ELR (cell line): ENCODE data around the gene CHRD.
A peak's percentile ranks its signal among the peaks of the same experiment; 100 is the strongest.

ENCODE experiments used
- DNase-seq: peaks from one replicate; pipeline ENCODE4 v3.0.0-alpha.2; 2015; ENCODE audit warnings: low read depth

CHRD gene

GRCh38 chr3:184360929-184361531 is 18.8 kb upstream of the CHRD start:
- no peak for DNase-seq

DNA sequence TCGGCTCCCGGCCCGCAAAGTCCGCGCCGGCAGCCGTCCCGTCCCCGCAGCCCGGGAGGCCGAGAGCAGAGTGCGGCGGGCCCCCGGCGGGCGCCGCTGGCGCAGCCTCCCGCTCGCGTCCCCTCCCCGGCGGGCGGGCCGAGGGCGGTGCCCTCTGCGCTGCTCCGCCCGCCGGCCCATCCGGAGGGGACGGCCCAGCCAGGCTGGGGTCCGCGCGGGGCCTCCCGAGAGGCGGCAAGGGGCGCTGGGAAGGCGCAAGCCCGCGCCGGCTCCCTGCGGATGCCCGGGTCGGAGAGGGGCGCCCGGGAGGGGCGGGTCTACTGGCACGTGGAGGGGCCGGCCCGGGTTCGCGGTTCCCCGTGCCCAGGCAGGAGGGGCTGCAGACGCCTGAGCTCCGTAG is 18.3 kb upstream of the CHRD start, which contains the start of the genes CLCN2 and POLR2H:
TSS of gene CLCN2 (minus strand) at position 74 of the 400 bp plus-strand sequence. CDS start 126 bp downstream, outside the sequence.
TSS of gene POLR2H (plus strand) at position 179 of the 400 bp plus-strand sequence. CDS start 1,783 bp downstream, outside the sequence.
- DNase-seq = peak; percentile 65

GRCh38 chr3:184361932-184362667 is 17.8 kb upstream of the CHRD start:
- peak; percentile 72 for DNase-seq

DNA sequence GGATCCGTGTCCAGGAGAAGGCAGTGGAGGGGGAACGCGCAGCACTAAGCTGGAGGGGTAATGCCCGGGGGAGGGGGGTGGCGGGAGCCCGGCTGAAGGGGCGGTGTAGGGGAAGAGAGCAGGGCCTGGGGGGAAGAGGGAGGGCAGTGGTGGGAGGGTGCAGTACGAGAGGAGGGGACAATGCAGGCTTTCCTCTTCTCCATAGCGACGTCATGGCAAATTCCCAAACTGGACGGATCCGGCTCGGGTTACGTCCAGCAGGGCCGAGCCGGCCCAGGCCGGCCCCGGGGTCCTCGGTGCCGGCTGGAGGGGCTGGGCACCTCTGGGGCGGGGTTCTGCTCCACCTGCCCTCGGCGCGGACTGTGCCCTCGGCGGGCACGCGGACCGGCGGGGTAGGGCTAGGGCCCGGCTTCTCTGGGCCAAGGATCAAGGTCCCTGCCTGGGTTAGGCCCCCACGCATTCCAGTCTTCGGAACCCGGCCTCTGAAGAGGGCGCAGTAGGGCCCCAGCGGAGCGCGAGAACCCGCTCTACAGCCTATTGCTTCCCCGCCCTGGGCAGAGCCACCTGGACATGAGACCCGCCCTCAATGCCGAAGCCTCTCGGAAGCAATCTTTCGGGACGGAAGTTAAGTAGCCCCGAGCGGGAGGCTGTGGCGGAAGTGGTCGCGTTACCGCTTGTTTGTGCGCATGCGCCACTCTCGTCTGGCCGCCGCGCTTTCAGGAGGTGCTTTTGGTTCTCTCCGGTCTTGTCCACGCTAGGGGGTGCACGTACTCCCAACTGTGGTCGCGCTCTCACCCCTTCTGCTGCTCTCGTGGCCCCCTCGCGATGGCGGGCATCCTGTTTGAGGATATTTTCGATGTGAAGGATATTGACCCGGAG is 16.9 kb upstream of the CHRD start:
- peak; percentile 99 for DNase-seq

DNA sequence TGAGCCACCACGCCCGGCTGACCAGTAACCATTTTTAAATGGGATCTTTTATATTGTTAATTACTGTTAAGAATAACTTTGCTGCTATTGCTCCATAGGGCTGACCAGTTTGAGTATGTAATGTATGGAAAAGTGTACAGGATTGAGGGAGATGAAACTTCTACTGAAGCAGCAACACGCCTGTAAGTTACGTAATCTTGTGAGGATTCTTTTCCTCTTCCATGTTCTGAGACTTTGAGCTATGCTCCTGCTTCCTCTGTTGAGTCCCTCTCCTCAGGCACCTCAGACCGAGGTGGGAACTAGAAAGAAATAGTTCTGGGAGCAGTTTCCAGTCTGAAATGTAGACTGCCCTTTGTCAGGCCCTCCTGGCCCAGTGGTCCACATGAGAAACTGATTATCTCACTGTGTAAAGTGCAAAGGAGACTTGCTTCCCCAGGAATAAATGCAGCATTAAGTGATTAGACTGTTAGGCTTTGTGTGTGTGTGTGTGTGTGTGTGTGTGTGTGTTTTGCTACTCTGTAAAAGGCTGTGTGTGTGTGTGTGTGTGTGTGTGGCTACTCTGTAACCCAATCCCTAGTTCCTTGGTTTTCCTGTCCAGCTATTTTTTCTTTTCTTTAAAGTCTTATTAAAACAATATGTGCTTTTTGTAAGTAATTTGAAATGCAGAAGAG is 13.1 kb upstream of the CHRD start:
- DNase-seq = no peak

DNA sequence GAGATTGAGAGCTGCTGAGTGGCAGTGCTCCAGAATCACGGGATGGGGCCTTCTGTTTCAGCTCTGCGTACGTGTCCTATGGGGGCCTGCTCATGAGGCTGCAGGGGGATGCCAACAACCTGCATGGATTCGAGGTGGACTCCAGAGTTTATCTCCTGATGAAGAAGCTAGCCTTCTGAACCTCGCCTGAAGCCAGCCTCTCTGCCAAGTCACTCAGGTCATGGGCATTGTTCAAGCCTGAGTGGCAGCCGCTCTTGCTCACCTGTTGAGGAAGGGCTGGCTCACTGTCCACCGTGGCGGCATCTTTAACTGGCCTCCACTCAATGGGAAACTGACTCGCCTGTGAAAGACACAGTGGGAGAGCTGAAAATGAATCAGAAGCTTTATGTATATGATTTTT is 11.7 kb upstream of the CHRD start:
- DNase-seq = no peak

DNA sequence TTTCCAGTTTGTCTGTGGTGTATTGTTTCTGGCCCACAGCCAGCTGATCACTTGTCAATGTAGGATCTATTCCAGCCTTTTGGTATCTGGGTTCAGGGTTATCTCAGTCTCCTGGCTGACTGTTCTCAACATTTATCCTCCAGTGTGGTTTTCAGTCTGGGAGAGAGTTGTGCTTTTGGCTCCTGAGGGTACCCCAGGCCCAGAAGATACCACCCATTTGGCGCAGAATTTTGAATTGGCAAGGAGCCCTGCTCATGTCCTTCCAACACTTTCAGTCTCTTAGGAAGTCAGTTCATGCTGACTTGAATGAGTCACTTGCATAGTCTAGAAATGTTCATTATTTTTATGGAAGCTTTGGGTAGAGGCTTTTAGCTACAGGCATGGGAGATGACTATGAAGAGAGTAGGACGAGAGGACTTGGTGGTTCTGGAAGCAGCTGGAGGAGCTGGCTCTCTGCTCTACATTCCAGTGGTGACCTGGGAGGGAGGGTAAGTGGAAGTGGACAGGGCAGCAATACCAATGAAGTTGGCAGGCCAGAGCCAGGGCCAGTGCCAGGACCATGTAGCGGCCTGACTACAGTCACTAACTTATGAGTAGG is 11.2 kb upstream of the CHRD start:
- peak; percentile 34 for DNase-seq

GRCh38 chr3:184371570-184372018 is 8.3 kb upstream of the CHRD start:
- DNase-seq = peak; percentile 89

GRCh38 chr3:184372296-184372821 is 7.5 kb upstream of the CHRD start:
- no peak for DNase-seq

- DNase-seq = no peak
Observed at GRCh38 chr3:184372911-184373310, 6.9 kb upstream of the CHRD start.

GRCh38 chr3:184373422-184373821 is 6.4 kb upstream of the CHRD start:
- peak; percentile 28 for DNase-seq

DNA sequence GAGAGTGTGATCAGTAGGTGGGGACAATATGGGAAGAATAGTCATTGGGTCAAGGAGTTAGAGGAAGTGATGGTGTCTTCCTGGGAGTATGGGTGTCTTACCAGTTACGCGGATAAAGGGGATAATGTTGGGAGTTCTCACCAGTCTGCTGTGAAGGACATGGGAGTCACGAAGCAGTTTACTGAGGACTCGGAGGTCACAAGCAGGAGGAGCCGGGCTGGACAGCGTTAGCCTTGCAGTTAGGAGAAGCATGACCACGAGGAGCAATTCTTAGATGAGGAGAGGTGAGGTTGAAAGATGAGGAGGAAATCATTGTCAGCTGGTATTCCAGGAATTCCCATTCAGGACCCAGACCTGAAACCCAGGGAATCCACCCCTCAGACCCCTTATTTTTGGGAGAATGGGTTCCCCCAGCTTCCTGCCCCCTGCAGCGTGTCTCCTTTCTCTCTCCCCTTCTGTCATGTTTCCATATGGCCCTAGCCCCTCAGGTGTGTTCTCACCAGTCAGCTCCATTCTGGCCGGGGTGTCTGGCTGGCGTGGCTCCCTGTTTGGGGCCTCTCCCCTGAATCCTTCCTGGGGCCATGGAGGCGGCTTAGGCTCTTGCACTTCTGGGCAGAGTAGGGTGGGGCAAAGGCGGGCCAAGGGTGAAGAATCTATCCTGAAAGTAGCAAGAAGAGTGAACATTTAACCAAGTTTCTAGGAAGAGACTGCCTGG is 4.0 kb upstream of the CHRD start:
- DNase-seq = no peak

DNA sequence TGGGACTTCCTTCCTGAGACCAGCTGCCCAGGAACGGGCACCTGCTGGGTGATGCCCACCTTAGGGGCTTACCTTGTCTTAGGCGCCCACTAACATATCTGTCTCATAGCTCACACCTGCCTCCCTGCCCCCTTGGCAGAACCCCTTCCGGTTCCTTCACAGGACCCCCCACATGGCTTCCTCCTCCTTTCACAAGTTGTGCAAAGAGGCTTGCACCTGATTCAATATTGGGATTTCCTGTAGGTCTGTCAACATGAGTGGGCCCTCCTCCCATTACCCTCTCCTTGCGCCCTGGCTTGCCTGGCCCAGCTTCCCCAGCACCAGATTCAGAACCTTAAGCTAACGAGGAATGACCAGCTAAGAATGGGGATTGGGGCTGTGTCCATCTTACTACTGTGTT is 2.5 kb upstream of the CHRD start:
- DNase-seq = no peak

DNA sequence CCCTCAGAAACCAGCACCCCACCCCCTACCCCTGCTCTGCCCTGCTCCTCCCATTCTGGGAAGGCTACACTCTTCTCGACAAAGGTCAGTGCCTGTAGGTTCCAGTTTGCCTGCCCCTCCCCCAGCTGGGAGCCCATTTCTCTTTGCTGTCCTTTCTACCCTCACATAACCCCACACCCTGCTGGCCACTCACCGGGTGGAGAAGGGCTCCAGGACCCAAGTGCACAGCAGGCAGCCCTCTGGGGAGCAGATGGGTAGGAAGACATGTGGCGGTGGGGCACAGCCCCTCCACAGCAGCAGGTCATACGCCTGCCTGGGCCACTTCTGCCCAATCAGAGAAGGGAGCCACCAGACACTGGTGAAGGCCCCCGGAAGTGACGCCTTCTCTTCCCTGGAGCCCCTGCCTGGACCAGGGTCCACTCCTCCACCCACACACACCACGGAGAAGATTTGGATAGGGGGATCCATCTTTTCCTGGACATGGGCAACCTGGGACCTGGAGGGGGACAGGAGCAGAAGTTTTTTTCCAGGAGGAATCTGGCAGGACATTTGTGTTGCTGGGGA is 1.9 kb upstream of the CHRD start, which contains the start of gene THPO:
TSS of gene THPO (minus strand) at position 326 of the 564 bp plus-strand sequence. CDS start 1,948 bp downstream, outside the sequence.
- no peak for DNase-seq

- DNase-seq = no peak
Observed at GRCh38 chr3:184378651-184379357, 1.1 kb upstream of the CHRD start.

GRCh38 chr3:184380185-184380626 is 352 bp downstream of the CHRD start:
- DNase-seq = peak; percentile 42

GRCh38 chr3:184380627-184381260 is 890 bp downstream of the CHRD start:
- DNase-seq = no peak

- DNase-seq = no peak
Observed at GRCh38 chr3:184381261-184382224, 1.7 kb downstream of the CHRD start.
